GM23338 (cell line): ENCODE results near the gene KLRC1. TPM values are rescaled to one million over a fixed set of nuclear protein-coding genes. Genes with fewer than 3 reads are reported as not detected.
"Not testable (repeated sequence)": the region's sequence is repeated elsewhere in the genome, so short reads cannot be mapped to it uniquely, and the experiment has no call there.

Experiments used
- ATAC-seq: fragments of 200-7000 bp; cut with Tn5 transposase; 3 replicates; pipeline ENCODE4 v1.9.1; 2020
- DNase-seq: peaks from one replicate; pipeline ENCODE4 v3.0.0-alpha.2; 2015; ENCODE audit warnings: low spot score
- H2AFZ ChIP-seq: fragments of 200-600 bp; sonication (generic); 2 replicates; pipeline ENCODE4 v1.8.0; 2016; ENCODE audit warnings: antibody characterized with exemption, mild to moderate bottlenecking, moderate library complexity
- H3F3A ChIP-seq: fragments of 200-600 bp; sonication (generic); replicated peaks from 2 replicates; pipeline ENCODE4 v1.8.0; 2017; ENCODE audit warnings: antibody characterized with exemption, mixed run types, low read depth
- H3K27ac ChIP-seq: fragments of 200-600 bp; sonication (generic); 2 replicates; pipeline ENCODE4 v1.6.1; 2016; ENCODE audit warnings: low read depth
- H3K27me3 ChIP-seq: fragments of 200-600 bp; sonication (generic); 2 replicates; pipeline ENCODE4 v1.8.0; 2016; ENCODE audit warnings: mild to moderate bottlenecking, mixed run types, moderate library complexity; ENCODE audit not compliant: insufficient read depth
- H3K36me3 ChIP-seq: fragments of 200-600 bp; sonication (generic); 2 replicates; pipeline ENCODE4 v1.8.0; 2016; ENCODE audit warnings: mild to moderate bottlenecking; ENCODE audit not compliant: insufficient read depth
- H3K4me1 ChIP-seq: fragments of 200-600 bp; sonication (generic); 2 replicates; pipeline ENCODE4 v1.8.0; 2016; ENCODE audit warnings: mild to moderate bottlenecking, moderate library complexity; ENCODE audit not compliant: insufficient read depth
- H3K4me2 ChIP-seq: fragments of 200-600 bp; sonication (generic); 2 replicates; pipeline ENCODE4 v1.7.1; 2017; ENCODE audit warnings: mixed run types
- H3K4me3 ChIP-seq: fragments of 200-600 bp; sonication (generic); 2 replicates; pipeline ENCODE4 v1.6.1; 2016; ENCODE audit warnings: mixed run types
- H3K79me2 ChIP-seq: fragments of 200-600 bp; sonication (generic); replicated peaks from 2 replicates; pipeline ENCODE4 v1.8.0; 2017; ENCODE audit warnings: mild to moderate bottlenecking; ENCODE audit not compliant: insufficient read depth
- H3K9me2 ChIP-seq: fragments of 200-600 bp; sonication (generic); 2 replicates; pipeline ENCODE4 v1.8.0; 2017; ENCODE audit not compliant: insufficient read depth
- H4K20me1 ChIP-seq: fragments of 200-600 bp; sonication (generic); replicated peaks from 2 replicates; pipeline ENCODE4 v1.8.0; 2017; ENCODE audit warnings: mild to moderate bottlenecking; ENCODE audit not compliant: insufficient read depth
- H3K27ac Mint-ChIP-seq: 2 replicates; pipeline ENCODE4 v1.8.0; 2020; ENCODE audit warnings: inconsistent platforms, mild to moderate bottlenecking, moderate library complexity, mixed read lengths
- H3K27me3 Mint-ChIP-seq: 3 replicates; pipeline ENCODE4 v1.8.0; 2022; ENCODE audit warnings: low read depth, mild to moderate bottlenecking, moderate library complexity, mixed read lengths, inconsistent platforms; ENCODE audit not compliant: insufficient read depth, poor library complexity
- H3K36me3 Mint-ChIP-seq: 3 replicates; pipeline ENCODE4 v1.8.0; 2021; ENCODE audit warnings: low read depth, mild to moderate bottlenecking, inconsistent platforms, moderate library complexity, mixed read lengths
- H3K4me1 Mint-ChIP-seq: 3 replicates; pipeline ENCODE4 v1.8.0; 2020; ENCODE audit warnings: mild to moderate bottlenecking, inconsistent platforms, mixed read lengths
- H3K4me3 Mint-ChIP-seq: 3 replicates; pipeline ENCODE4 v1.8.0; 2021; ENCODE audit warnings: moderate library complexity, mild to moderate bottlenecking, inconsistent platforms, mixed read lengths
- H3K9me3 Mint-ChIP-seq: 3 replicates; pipeline ENCODE4 v1.8.0; 2020; ENCODE audit warnings: moderate library complexity, mild to moderate bottlenecking, inconsistent platforms, mixed read lengths
- EZH2phosphoT487 ChIP-seq: fragments of 200-600 bp; sonication (generic); IDR thresholded peaks from one replicate; pipeline ENCODE4 v1.8.1; 2018; ENCODE audit warnings: antibody characterized with exemption; ENCODE audit not compliant: unreplicated experiment
- POLR2AphosphoS5 ChIP-seq: IDR thresholded peaks from 2 replicates; pipeline ENCODE4 v1.6.1; 2016; ENCODE audit warnings: antibody characterized with exemption, low read depth
- ZNF114 ChIP-seq: fragments of 250-450 bp; sonication (Bioruptor Pico); IDR thresholded peaks from 2 replicates; pipeline ENCODE4 v1.5.0; 2020; ENCODE audit warnings: mild to moderate bottlenecking, moderate library complexity
- polyA plus RNA-seq: library from polyadenylated mRNA; unstranded; fragments of >200 nt; fragmentation: Nextera tagmentation; extraction: Ambion mirVana; gene quantifications from 2 replicates; pipeline ENCODE4 v1.2.1, GENCODE V29; 2016
- total RNA-seq: library from RNA; depleted of rRNA; stranded (reverse); fragments of >200 nt; shearing (Covaris generic); gene quantifications from 2 replicates; pipeline ENCODE4 v1.2.3, GENCODE V29; 2014
- TF ChIP-seq, protein P1 (sequence below): fragments of 250-450 bp; sonication (Bioruptor Pico); IDR thresholded peaks from 2 replicates; pipeline ENCODE4 v1.5.0; 2020; ENCODE audit warnings: mild to moderate bottlenecking, moderate library complexity

Gene KLRC1
- total and polyA plus RNA-seq, 2 experiments from 2014 or later = not detected

DNA sequence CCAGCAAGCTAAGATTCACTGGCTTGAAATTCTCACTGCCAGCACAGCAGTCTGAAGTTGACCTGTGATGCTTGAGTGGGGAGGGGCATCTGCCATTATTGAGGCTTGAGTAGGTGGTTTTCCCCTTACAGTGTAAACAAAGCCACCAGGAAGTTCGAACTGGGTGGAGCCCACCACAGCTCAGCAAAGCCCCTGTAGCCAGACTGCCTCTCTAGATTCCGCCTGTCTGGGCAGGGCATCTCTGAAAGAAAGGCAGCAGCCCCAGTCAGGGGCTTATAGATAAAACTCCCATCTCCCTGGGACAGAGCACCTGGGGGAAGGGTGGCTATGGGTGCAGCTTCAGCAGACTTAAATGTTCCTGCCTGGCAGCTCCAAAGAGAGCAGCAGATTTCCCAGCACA, 28.7 kb upstream of the KLRC1 start:
- Mint-ChIP-seq H3K9me3 (peaks cover 25% of the 10 kb centered on the region), H3K36me3 (peaks cover 11% of the 10 kb centered on the region; the same call in 2 of the 3 replicates)
- H3K27me3 ChIP-seq, H3K27ac Mint-ChIP-seq, H3K4me2 ChIP-seq, H3K27ac ChIP-seq, H3K4me3 Mint-ChIP-seq, H3K4me3 ChIP-seq, H3K4me1 Mint-ChIP-seq, H3K36me3 ChIP-seq, H3K9me2 ChIP-seq, H3K79me2 ChIP-seq, H3K27me3 Mint-ChIP-seq, H4K20me1 ChIP-seq, H3K4me1 ChIP-seq, ATAC-seq, DNase-seq, H2AFZ ChIP-seq, H3F3A ChIP-seq: not testable (repeated sequence)

GRCh38 chr12:10472808-10473207, 19.6 kb upstream of the KLRC1 start:
- not testable (repeated sequence) for ATAC-seq, H3K27me3 ChIP-seq, H3K27ac Mint-ChIP-seq, H2AFZ ChIP-seq, H3K4me1 Mint-ChIP-seq, H3K4me3 Mint-ChIP-seq, H3K27ac ChIP-seq, H3K4me2 ChIP-seq, H3K27me3 Mint-ChIP-seq, H3F3A ChIP-seq, H3K4me1 ChIP-seq, H3K4me3 ChIP-seq, DNase-seq, H3K36me3 Mint-ChIP-seq, H4K20me1 ChIP-seq, H3K79me2 ChIP-seq, H3K9me2 ChIP-seq, H3K36me3 ChIP-seq
- H3K9me3 Mint-ChIP-seq = peaks cover 18% of the 10 kb centered on the region

- no peak overlapping the region for H3K4me2 ChIP-seq
- no peak for ATAC-seq
- H3K27ac ChIP-seq = no peak overlapping the region
- no peaks in the 10 kb centered on the region for H3K27me3 ChIP-seq
- TF ChIP-seq, protein P1, sequence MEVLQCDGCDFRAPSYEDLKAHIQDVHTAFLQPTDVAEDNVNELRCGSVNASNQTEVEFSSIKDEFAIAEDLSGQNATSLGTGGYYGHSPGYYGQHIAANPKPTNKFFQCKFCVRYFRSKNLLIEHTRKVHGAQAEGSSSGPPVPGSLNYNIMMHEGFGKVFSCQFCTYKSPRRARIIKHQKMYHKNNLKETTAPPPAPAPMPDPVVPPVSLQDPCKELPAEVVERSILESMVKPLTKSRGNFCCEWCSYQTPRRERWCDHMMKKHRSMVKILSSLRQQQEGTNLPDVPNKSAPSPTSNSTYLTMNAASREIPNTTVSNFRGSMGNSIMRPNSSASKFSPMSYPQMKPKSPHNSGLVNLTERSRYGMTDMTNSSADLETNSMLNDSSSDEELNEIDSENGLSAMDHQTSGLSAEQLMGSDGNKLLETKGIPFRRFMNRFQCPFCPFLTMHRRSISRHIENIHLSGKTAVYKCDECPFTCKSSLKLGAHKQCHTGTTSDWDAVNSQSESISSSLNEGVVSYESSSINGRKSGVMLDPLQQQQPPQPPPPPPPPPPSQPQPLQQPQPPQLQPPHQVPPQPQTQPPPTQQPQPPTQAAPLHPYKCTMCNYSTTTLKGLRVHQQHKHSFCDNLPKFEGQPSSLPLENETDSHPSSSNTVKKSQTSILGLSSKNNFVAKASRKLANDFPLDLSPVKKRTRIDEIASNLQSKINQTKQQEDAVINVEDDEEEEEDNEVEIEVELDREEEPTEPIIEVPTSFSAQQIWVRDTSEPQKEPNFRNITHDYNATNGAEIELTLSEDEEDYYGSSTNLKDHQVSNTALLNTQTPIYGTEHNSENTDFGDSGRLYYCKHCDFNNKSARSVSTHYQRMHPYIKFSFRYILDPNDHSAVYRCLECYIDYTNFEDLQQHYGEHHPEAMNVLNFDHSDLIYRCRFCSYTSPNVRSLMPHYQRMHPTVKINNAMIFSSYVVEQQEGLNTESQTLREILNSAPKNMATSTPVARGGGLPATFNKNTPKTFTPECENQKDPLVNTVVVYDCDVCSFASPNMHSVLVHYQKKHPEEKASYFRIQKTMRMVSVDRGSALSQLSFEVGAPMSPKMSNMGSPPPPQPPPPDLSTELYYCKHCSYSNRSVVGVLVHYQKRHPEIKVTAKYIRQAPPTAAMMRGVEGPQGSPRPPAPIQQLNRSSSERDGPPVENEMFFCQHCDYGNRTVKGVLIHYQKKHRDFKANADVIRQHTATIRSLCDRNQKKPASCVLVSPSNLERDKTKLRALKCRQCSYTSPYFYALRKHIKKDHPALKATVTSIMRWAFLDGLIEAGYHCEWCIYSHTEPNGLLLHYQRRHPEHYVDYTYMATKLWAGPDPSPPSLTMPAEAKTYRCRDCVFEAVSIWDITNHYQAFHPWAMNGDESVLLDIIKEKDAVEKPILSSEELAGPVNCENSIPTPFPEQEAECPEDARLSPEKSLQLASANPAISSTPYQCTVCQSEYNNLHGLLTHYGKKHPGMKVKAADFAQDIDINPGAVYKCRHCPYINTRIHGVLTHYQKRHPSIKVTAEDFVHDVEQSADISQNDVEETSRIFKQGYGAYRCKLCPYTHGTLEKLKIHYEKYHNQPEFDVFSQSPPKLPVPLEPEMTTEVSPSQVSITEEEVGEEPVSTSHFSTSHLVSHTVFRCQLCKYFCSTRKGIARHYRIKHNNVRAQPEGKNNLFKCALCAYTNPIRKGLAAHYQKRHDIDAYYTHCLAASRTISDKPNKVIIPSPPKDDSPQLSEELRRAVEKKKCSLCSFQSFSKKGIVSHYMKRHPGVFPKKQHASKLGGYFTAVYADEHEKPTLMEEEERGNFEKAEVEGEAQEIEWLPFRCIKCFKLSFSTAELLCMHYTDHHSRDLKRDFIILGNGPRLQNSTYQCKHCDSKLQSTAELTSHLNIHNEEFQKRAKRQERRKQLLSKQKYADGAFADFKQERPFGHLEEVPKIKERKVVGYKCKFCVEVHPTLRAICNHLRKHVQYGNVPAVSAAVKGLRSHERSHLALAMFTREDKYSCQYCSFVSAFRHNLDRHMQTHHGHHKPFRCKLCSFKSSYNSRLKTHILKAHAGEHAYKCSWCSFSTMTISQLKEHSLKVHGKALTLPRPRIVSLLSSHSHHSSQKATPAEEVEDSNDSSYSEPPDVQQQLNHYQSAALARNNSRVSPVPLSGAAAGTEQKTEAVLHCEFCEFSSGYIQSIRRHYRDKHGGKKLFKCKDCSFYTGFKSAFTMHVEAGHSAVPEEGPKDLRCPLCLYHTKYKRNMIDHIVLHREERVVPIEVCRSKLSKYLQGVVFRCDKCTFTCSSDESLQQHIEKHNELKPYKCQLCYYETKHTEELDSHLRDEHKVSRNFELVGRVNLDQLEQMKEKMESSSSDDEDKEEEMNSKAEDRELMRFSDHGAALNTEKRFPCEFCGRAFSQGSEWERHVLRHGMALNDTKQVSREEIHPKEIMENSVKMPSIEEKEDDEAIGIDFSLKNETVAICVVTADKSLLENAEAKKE (CRISPR knock-in tag) = no peak
- no peak for TF ChIP-seq ZNF114
- TF ChIP-seq POLR2AphosphoS5 = no peak
- no peak for TF ChIP-seq EZH2phosphoT487
- no peaks in the 10 kb centered on the region for H3K36me3 ChIP-seq
- no peak overlapping the region for H2AFZ ChIP-seq
- no peaks in the 10 kb centered on the region for H3K4me1 ChIP-seq
- no peaks in the 10 kb centered on the region for H3K79me2 ChIP-seq
- H3K27me3 Mint-ChIP-seq = no peaks in the 10 kb centered on the region
- H3K4me3 ChIP-seq = no peak overlapping the region
- no peak overlapping the region for H3K27ac Mint-ChIP-seq
- H3K9me2 ChIP-seq = 0 out of 2 replicates have a peak, but pooled peaks cover 4% of the 10 kb centered on the region
- no peaks in the 10 kb centered on the region for H4K20me1 ChIP-seq
- H3K36me3 Mint-ChIP-seq = no peaks in the 10 kb centered on the region
- H3F3A ChIP-seq = no peaks in the 10 kb centered on the region
- DNase-seq = no peak
- H3K4me3 Mint-ChIP-seq = no peak overlapping the region
- no peaks in the 10 kb centered on the region for H3K4me1 Mint-ChIP-seq
- H3K9me3 Mint-ChIP-seq = peaks cover 10% of the 10 kb centered on the region; the same call in 2 of the 3 replicates
Measured at GRCh38 chr12:10469701-10470100, 16.5 kb upstream of the KLRC1 start.
